GM18867 (cell line): ENCODE results near the gene MISP3.

Experiments used
- ATAC-seq: cut with Tn5 transposase; IDR thresholded peaks from one replicate; pipeline ENCODE4 v1.9.1; 2021; ENCODE audit warnings: mild to moderate bottlenecking, moderate library complexity; ENCODE audit not compliant: unreplicated experiment

MISP3 gene

GRCh38 chr19:14078411-14078810 is 5.8 kb downstream of the MISP3 start:
- no peak for ATAC-seq

DNA sequence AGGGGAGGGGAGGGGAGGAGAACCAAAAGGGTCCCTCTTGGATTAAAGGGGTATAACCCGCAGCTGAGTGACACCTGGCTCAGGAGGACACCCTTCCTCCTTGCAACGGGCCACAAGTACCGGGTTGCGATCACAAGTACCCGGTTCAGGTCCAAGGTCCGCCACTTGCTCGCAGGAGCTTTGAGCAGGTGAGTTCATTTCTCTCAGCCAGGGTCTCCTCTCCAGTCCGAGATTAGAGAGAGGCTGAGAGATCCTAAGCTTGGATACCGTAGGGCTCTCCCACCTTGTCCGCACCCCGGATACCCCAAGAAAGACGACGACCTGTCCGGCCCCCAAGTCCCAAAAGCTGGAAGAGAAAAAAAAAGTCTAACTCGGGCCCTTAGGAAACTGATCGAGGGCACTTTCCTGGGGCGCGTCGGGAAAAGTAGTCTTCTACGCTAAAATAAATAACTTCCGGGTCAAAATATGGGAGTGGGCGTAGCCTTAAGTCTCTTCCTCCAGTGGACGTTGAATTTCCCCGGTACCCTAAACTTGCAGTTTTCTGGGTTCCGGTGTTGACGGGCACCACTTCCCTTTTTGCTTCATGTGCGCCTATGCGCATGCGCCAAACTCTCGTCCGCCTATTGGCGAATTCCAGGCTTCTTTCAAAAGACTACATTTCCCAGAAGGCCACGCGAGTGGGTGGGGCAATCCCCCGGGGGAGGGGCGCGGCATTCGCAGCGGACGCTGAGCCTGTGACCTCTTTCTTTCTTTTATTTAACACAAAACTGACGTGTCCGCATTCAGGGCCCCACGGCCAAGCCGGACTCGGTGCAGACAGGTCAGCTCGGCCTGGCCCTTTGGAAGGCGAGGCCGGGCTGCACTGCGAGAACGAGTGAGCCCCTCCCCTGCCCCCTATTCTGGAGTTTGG is 8.6 kb downstream of the MISP3 start:
- peak; percentile 84 for ATAC-seq

DNA sequence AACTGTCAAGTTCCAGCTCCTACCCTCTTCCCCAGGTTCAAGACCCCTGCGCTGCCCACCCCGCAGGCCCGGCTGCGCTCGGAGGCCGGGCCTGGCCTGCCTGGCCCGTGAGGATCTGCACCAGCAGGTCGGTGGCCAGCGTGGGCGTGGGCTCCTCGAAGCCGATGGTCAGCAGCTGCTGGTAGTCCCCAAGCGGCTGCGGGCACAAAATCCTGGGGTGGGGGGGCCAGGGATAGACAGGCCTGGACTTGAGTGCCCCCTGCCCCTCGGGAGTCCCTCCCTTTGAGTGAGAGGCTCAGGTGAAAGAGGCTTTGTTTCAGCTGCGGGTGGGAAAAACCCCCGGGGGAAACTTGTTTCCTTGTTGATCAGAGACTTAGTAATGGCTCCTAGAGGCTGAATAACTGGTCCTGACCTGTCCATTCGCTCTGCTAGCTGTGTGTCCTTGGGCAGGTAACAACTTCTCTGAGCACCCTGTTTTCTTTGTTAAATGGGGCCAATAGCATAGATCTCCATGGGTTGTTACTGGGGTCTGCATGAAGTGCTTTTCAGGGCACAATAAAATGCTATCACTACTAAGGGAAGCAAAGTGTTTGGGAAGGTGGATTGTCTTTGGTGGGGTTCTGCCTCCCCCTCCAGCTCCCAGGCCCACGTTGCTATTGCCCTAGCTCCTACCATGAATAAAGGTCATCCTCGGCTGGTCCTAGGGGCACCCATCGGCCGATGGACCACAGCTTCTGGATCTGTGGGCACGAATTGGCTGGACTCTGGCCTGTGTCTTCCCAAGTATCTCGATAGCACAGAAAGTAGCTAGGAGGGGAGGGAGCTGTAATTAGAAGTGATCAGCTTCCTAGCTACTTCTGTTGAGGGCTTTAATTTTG is 9.4 kb downstream of the MISP3 start:
- peak; percentile 7 for ATAC-seq

DNA sequence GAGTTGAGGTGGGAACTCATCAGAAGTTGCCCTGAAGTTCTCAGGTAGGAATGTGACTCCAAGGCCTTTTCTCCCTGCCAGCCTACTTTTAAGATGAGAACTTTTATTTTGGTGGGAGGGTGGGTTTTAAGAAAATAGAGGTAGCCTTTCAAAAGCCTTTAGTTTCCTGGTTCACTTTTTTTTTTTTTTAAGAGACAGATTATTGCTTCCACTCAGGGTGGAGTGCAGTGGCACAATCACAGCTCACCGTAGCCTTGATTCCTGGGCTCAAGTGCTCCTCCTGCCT is 10.0 kb downstream of the MISP3 start:
- no peak for ATAC-seq

DNA sequence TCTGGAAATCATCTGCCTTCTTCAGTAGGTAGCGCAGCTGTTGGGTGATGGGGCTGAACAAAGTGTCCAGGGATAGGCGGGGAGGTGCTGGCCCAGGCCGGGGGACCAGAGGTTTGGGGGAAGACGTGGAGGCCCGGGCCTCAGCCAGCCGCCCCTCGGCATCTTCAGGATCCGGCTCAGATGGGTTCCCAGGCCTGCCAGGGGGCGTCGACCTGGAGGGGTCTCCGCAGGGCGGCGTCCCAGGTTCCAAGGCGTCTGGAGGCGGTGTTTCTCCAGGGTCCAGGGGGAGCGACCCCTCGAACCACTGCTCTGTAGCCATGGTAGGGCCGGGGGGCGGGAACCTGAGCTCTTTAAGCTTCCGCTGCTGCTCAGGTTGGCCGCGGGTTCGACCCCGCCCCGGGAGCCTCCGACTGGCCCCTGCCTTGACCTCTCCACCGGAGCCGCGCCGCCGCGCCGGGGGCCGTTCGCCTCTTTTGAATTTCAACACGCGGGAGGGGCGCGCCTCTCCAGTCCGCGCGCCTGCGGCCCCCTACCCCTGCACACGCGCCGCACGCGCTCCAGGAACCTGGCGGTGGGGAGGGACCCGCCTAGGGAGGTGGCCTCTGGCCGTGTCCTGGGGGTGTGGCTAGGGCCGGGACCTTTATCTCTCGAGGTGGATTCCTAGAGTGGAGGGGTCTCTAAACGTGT is 12.9 kb downstream of the MISP3 start, which contains the start of gene C19orf67:
C19orf67 (minus strand) TSS at position 475 of the 687 bp plus-strand sequence; CDS start at position 319, 156 bp downstream.
- ATAC-seq = no peak

GRCh38 chr19:14086098-14086497 is 13.5 kb downstream of the MISP3 start:
- no peak for ATAC-seq

DNA sequence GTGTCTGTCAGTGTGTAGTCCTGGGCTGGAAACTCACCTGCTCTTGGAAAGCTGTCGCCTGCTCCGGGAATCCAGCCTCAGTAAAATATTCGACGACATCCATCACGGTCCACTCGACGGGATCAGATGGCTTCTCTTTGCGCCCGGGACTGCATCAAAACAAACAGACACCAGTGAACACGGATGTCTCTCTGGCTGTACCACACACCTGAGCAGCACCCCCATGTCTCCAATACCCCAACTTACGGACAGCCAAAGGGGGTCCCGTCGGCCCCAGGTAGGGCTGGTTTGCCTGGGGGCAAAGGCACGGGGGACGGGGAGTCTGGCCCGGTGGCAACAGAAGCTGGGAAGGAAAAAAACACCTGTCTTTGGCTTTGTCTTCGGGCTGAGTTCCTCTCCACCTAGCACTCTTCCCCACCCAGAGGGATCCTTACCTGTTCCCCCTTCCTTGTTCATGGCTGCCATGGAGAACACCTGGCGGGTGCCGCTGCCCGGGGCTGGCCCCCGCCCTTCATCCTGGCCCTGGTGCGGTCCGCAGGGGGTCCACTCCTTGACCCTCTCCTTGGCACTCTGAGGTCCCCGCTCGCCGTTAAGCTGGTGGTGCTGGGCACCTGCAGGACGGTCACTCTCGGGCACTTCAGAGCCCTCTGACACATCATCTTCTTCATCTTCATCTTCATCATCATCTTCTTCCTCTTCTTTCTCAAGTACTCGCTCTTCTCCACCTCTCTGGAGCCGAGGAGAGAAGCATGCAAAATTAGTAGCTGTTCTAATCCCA is 16.2 kb downstream of the MISP3 start:
- no peak for ATAC-seq

- no peak for ATAC-seq
Measured at GRCh38 chr19:14089412-14089661, 16.8 kb downstream of the MISP3 start.

DNA sequence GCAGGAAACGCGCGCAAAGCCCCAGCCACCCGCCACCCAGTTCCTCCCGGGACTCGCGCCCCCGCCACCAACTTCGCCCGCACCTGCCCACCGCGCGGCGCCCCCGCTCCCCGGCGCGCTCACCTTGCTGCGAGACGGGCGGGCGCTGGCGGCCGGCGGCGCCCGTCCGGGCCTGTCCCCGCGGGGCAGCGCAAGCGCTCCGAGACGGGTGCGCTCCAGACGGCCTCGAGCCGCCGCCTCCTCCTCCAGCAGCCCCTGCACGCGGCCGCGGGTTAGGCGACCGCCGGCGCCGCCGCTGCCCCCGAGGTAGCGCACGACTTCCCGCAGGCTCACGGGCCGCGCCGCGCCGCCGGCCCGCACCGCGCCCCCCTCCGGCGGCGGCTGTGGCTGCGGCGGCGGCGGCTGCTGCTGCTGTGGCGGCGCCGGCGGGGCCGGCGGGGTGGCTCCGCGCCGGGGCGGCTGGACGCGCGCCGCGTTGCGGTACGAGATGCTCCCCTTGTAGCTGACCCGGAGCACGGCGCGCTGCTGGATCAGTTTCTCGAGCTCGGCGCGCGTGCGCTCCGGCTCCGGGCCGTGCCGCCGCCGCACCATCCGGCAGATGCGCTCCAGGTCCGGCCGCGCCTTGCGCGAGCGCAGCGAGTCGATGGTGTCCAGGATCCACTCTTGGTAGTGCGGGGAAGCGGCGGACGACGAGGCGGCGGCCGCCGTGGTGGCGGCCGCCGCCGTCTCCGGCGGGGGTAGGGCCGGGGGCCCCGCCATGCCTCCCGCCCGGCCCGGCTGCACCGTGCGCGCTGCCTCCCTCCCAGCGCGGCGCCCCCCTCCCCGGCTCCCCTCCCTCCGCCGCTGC is 17.3 kb downstream of the MISP3 start:
- ATAC-seq = peak; percentile 20

GRCh38 chr19:14090509-14091080 is 18.0 kb downstream of the MISP3 start, which contains the start of gene SAMD1:
Gene SAMD1, minus strand, starts transcription at chr19:14090751.
- peak; percentile 32 for ATAC-seq

DNA sequence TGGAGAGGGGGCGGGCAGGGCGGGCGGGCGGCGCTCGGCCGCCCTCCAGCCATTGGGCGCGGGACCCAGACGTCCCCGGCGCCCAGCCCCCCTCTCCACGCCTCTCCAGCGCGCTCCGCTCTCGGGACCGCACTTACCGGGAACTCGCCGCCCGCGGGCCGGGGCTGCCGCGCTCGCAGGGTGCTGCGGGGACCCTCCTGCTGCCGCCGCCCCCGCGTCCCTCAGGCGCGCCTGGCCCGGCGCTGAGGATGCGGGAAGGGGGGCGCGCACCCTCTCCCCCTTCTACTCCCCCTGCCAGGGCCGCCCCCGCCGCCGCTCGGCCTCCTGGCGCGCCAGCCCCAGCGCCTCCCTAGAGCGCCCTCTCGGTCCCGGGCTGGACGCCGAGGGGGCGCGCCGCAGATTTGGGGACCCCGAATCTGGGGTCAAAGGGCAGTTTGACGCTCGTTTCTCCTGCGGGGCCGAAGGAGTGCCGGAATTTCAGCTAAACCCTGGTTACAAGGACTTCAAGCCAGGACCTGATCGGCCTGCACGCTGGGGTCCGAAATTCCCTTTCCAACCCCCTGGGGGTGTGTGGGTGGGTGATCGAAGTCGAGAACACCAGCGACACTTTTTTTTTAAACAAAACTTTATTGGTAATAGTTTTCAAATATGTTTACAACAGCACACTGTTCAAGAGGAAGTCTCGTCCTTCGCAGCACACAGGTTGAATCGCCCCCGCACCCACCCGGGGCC is 18.7 kb downstream of the MISP3 start:
- ATAC-seq = peak; percentile 60

DNA sequence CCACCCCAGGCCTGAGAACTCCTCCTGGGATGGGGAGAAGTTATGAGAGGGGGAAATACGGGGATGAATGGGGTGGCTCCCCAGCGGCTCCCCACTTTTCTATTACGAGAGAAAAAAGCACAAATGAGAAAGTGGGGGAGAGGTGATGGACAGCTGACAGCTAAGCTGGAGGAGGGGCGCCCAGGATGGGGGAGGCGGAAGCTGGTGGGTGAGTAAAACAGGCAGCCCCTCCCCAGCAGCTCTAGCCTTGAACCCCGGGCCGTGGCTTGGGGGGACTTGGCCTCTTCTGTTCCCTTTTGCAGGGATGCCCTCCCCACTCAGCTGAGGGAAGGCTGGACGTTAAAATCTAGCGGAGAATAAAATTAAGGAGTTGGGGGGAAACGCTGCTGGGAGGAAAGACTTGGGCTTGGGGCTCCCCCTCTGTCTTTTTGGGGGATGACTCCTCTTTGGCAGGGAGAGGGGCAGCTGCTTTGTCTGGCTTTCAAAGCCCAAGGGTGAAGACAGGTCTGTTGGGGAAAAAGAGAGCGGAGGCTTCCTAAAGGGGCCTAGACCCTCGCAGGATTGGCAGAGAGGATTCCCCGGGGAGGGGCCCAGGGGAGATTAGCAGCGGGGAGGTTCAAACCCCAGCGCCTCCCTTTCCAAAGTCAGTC is 19.4 kb downstream of the MISP3 start:
- ATAC-seq = peak; percentile 2

DNA sequence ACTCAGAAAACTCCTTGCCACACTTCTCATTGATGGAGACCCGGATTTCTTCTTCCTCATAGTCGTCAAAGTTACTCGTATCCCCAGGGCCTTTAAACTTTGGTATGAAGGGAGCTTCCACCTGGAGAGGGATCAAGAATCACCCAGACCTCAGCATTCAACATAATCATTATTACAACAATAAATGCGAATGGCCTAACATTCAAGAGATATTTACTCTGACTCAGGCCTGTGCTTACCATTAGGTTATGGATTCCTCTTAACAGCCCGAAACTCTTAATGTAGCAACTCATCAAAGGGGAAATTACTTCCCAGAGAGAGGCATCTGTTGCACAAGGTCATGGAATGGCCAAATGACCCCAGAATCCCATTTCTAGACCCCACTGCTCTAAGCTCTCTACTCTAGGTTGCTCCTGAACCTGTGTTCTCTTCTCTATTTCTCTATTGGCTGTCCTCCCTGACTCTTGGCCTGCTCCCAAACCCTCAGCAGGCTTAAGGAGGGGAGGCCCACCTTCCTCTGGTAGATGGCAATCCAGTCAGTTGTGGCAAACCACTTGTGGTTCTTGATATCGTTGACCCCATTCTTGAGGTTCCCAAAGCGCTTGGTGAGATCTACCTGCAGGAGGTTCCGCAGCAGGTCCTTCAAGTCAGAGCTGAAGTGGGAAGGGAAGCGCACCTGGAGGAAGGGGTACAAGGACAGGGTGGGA is 20.7 kb downstream of the MISP3 start:
- no peak for ATAC-seq

- no peak for ATAC-seq
Measured at GRCh38 chr19:14094854-14095253, 22.3 kb downstream of the MISP3 start.

GRCh38 chr19:14096272-14096992 is 23.8 kb downstream of the MISP3 start:
- no peak for ATAC-seq

GRCh38 chr19:14097532-14098151 is 25.1 kb downstream of the MISP3 start:
- no peak for ATAC-seq
